ENCODE results near the gene NOP14. TPM values are rescaled to one million over a fixed set of nuclear protein-coding genes. Genes with fewer than 3 reads are reported as not detected.
"Not testable (repeated sequence)": the region's sequence is repeated elsewhere in the genome, so short reads cannot be mapped to it uniquely, and the experiment has no call there.

NOP14 gene
- total RNA-seq, 1 donor = 11.3 TPM

- DNase-seq (ENCODE audit: low read depth in 2 of 3, low spot score in 2 of 3) = no peak
Observed at GRCh38 chr4:2932951-2933565, 30.1 kb downstream of the NOP14 start.

GRCh38 chr4:2932321-2932950, 30.8 kb downstream of the NOP14 start:
- DNase-seq (ENCODE audit: low read depth in 2 of 3, low spot score in 2 of 3) = no peak

GRCh38 chr4:2931512-2932301, 31.5 kb downstream of the NOP14 start:
- DNase-seq (ENCODE audit: low read depth in 2 of 3, low spot score in 2 of 3) = peak in 2 of 3 donors; percentile 72 to 81

- DNase-seq (ENCODE audit: low read depth in 2 of 3, low spot score in 2 of 3) = no peak
Observed at GRCh38 chr4:2930758-2931511, 32.3 kb downstream of the NOP14 start.

GRCh38 chr4:2930135-2930757, 33.0 kb downstream of the NOP14 start:
- DNase-seq (ENCODE audit: low read depth in 2 of 3, low spot score in 2 of 3) = no peak

- DNase-seq (ENCODE audit: low read depth in 2 of 3, low spot score in 2 of 3) = no peak
Observed at GRCh38 chr4:2929469-2929868, 33.7 kb downstream of the NOP14 start.

GRCh38 chr4:2928242-2929176, 34.7 kb downstream of the NOP14 start:
- no peak for DNase-seq (ENCODE audit: low read depth in 2 of 3, low spot score in 2 of 3)

- no peak for DNase-seq (ENCODE audit: low read depth in 2 of 3, low spot score in 2 of 3)
Observed at GRCh38 chr4:2927696-2928075, 35.5 kb downstream of the NOP14 start.

- DNase-seq (ENCODE audit: low read depth in 2 of 3, low spot score in 2 of 3) = no peak
Observed at GRCh38 chr4:2927016-2927695, 36.0 kb downstream of the NOP14 start.

- no peak for DNase-seq (ENCODE audit: low read depth in 2 of 3, low spot score in 2 of 3)
Observed at GRCh38 chr4:2925931-2926860, 37.0 kb downstream of the NOP14 start.

- no peak for DNase-seq (ENCODE audit: low read depth in 2 of 3, low spot score in 2 of 3)
Observed at GRCh38 chr4:2925496-2925895, 37.7 kb downstream of the NOP14 start.

GRCh38 chr4:2924765-2925301, 38.4 kb downstream of the NOP14 start:
- DNase-seq (ENCODE audit: low read depth in 2 of 3, low spot score in 2 of 3) = no peak

- no peak for DNase-seq (ENCODE audit: low read depth in 2 of 3, low spot score in 2 of 3)
Observed at GRCh38 chr4:2924286-2924685, 38.9 kb downstream of the NOP14 start.

GRCh38 chr4:2923668-2924173, 39.5 kb downstream of the NOP14 start:
- no peak for DNase-seq (ENCODE audit: low read depth in 2 of 3, low spot score in 2 of 3)

GRCh38 chr4:2923141-2923551, 40.1 kb downstream of the NOP14 start:
- DNase-seq (ENCODE audit: low read depth in 2 of 3, low spot score in 2 of 3) = no peak

- peak in 1 of 3 donors; percentile 31 for DNase-seq (ENCODE audit: low read depth in 2 of 3, low spot score in 2 of 3)
Observed at GRCh38 chr4:2922453-2923101, 40.6 kb downstream of the NOP14 start.

- DNase-seq (ENCODE audit: low read depth in 2 of 3, low spot score in 2 of 3) = not testable (repeated sequence)
Observed at GRCh38 chr4:2918714-2919113, 44.5 kb downstream of the NOP14 start.

All from hematopoietic multipotent progenitor cell (in vitro differentiated cells).